ENCODE measurements around the gene MUS81.
"Not testable (repeated sequence)": the region's sequence is repeated elsewhere in the genome, so short reads cannot be mapped to it uniquely, and the experiment has no call there.

DNA sequence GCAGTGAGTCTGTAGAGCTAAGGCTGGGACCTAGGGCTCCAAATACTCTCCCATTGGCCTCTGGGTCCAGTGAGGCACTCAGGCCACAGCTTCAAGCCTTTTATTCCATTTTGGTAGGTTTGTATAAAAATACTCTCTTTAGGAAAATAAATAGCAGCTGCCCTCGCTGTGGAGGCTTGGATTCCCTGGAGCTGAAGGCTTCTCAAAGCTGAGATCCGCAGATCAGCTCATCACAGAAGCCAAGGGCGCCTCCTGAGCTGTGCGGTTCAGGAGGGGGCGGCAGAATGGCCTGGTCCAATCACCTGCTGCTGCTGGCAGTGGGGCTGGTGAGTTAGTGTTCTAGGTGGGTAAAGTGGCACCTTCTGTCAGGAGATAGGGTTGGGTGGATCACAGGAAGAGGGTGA is 31.9 kb downstream of the MUS81 start:
- not testable (repeated sequence) for TF ChIP-seq GABPA (IDR thresholded peaks at IDR 0.05; ENCODE audit: low read depth); CTCF (IDR thresholded peaks at IDR 0.05; ENCODE audit: insufficient read depth, low read length); POLR2AphosphoS5 (IDR thresholded peaks at IDR 0.05; ENCODE audit: low read depth); REST (IDR thresholded peaks at IDR 0.05; ENCODE audit: insufficient replicate concordance, low read depth); SPI1 (IDR thresholded peaks at IDR 0.05; ENCODE audit: borderline replicate concordance, low read depth)

Data from HL-60 (cell line).